ENCODE data around the gene COMMD10. TPM values are rescaled to one million over a fixed set of nuclear protein-coding genes. Genes with fewer than 3 reads are reported as not detected.

The COMMD10 gene
- total and polyA plus RNA-seq, 12 donors = 20.0 to 69.4 (median 35.0) TPM

- H3K4me3 ChIP-seq = no peak overlapping the region
- H3K36me3 ChIP-seq (replicated peaks in 1 of 2) = no peaks in the 10 kb centered on the region
- H3K4me1 ChIP-seq (replicated peaks in 1 of 2) = no peaks in the 10 kb centered on the region
- H3K27ac ChIP-seq = no peak overlapping the region
- no peak for DNase-seq
- intact Hi-C loops (cut with DNase I) = no loop called here
- TF ChIP-seq CTCF (IDR thresholded peaks at IDR 0.05) = no peak
- no peak for TF ChIP-seq POLR2A (IDR thresholded peaks at IDR 0.05)
- peaks cover 0 to 20% (median 6%) of the 10 kb centered on the region in 3 donors for H3K9me3 ChIP-seq (replicated peaks in 1 of 3)
- WGBS, 4 donors = 96 to 100% (median 98%) methylated on average over 2 of the region's 2 CpGs
- no peaks in the 10 kb centered on the region for H3K27me3 ChIP-seq
Measured at GRCh38 chr5:116306846-116307245, 222.0 kb downstream of the COMMD10 start.

GRCh38 chr5:116308391-116308790 lies 223.6 kb downstream of the COMMD10 start:
- no peak for TF ChIP-seq POLR2A (IDR thresholded peaks at IDR 0.05)
- no peak for TF ChIP-seq CTCF (IDR thresholded peaks at IDR 0.05)
- no peak overlapping the region for H3K27ac ChIP-seq
- H3K9me3 ChIP-seq (replicated peaks in 1 of 3) = peaks cover 0 to 20% (median 6%) of the 10 kb centered on the region in 3 donors
- H3K27me3 ChIP-seq = no peaks in the 10 kb centered on the region
- no peaks in the 10 kb centered on the region for H3K36me3 ChIP-seq (replicated peaks in 1 of 2)
- 96 to 98% (median 97%) methylated on average over 3 of the region's 3 CpGs for WGBS, 4 donors
- intact Hi-C loops (cut with DNase I) = no loop called here
- peaks cover 0 to 8% of the 10 kb centered on the region in 2 donors for H3K4me1 ChIP-seq (replicated peaks in 1 of 2)
- no peak overlapping the region for H3K4me3 ChIP-seq
- no peak for DNase-seq

GRCh38 chr5:116313366-116313765 lies 228.5 kb downstream of the COMMD10 start:
- no peak overlapping the region for H3K27ac ChIP-seq
- TF ChIP-seq CTCF (IDR thresholded peaks at IDR 0.05) = no peak
- TF ChIP-seq POLR2A (IDR thresholded peaks at IDR 0.05) = no peak
- intact Hi-C loops (cut with DNase I) = no loop called here
- no peak for DNase-seq
- no peaks in the 10 kb centered on the region for H3K27me3 ChIP-seq
- H3K36me3 ChIP-seq (replicated peaks in 1 of 2) = no peaks in the 10 kb centered on the region
- peaks cover 0 to 9% (median 0%) of the 10 kb centered on the region in 3 donors for H3K9me3 ChIP-seq (replicated peaks in 1 of 3)
- peaks cover 0 to 10% of the 10 kb centered on the region in 2 donors for H3K4me1 ChIP-seq (replicated peaks in 1 of 2)
- peak overlapping the region in 1 of 4 donors; percentile 4 for H3K4me3 ChIP-seq

GRCh38 chr5:116315531-116315930 lies 230.7 kb downstream of the COMMD10 start:
- no peak for DNase-seq
- Histone ChIP-seq H3K4me3 (no peak overlapping the region), H3K9me3 (replicated peaks in 1 of 3) (no peaks in the 10 kb centered on the region), H3K4me1 (replicated peaks in 1 of 2) (peaks cover 0 to 10% of the 10 kb centered on the region in 2 donors), H3K27me3 (no peaks in the 10 kb centered on the region), H3K36me3 (replicated peaks in 1 of 2) (no peaks in the 10 kb centered on the region), H3K27ac (no peak overlapping the region)
- intact Hi-C loops (cut with DNase I) = no loop called here
- WGBS, 4 donors = 86 to 94% (median 92%) methylated on average over 2 of the region's 2 CpGs
- TF ChIP-seq CTCF (IDR thresholded peaks at IDR 0.05) (no peak), POLR2A (IDR thresholded peaks at IDR 0.05) (no peak)

Measured in adrenal gland (tissue), 12 donors.